Measurements from ENCODE around the gene FEM1C. TPM values are rescaled to one million over a fixed set of nuclear protein-coding genes. Genes with fewer than 3 reads are reported as not detected.

FEM1C gene
- total RNA-seq, 1 experiment from 2014 or later, result 10.4 TPM

GRCh38 chr5:115579216-115579615, 34.6 kb upstream of the FEM1C start:
- BruUV-seq (replicated peaks), result no TSS peak
- Histone ChIP-seq H3K9me3 (ENCODE audit: control insufficient read depth, insufficient read depth, low read depth, low read length) (no peaks in the 10 kb centered on the region), H3K4me1 (ENCODE audit: control insufficient read depth, insufficient read depth, low read length) (no peaks in the 10 kb centered on the region; the same call in 1 of the 2 replicates), H3K27me3 (ENCODE audit: control insufficient read depth, insufficient read depth, low read length) (no peaks in the 10 kb centered on the region), H3K4me3 (ENCODE audit: low read depth in 2 of 2, low read length in 2 of 2) (no peak overlapping the region), H3K27ac (ENCODE audit: low read length) (no peak overlapping the region), H3K36me3 (ENCODE audit: control insufficient read depth, insufficient read depth, low read length) (no peaks in the 10 kb centered on the region)
- no peak for ATAC-seq
- intact Hi-C loops (cut with micrococcal nuclease; ENCODE audit: unreplicated experiment), result no loop called here
- POLR2A ChIA-PET, result no interaction called here
- in situ Hi-C loops (cut with HindIII; ENCODE audit: low pct_unique_long_range_greater_than_20kb, low sequenced_read_pairs), result no loop called here
- no peak for DNase-seq (ENCODE audit: low read depth, low spot score)
- TF ChIP-seq TCF7L2 (IDR thresholded peaks at IDR 0.05; ENCODE audit: low read depth, low read length), result no peak
- no peak for TF ChIP-seq SIN3A (IDR thresholded peaks at IDR 0.05; ENCODE audit: borderline replicate concordance, insufficient read depth, low read depth, low read length)
- TF ChIP-seq, protein P1, sequence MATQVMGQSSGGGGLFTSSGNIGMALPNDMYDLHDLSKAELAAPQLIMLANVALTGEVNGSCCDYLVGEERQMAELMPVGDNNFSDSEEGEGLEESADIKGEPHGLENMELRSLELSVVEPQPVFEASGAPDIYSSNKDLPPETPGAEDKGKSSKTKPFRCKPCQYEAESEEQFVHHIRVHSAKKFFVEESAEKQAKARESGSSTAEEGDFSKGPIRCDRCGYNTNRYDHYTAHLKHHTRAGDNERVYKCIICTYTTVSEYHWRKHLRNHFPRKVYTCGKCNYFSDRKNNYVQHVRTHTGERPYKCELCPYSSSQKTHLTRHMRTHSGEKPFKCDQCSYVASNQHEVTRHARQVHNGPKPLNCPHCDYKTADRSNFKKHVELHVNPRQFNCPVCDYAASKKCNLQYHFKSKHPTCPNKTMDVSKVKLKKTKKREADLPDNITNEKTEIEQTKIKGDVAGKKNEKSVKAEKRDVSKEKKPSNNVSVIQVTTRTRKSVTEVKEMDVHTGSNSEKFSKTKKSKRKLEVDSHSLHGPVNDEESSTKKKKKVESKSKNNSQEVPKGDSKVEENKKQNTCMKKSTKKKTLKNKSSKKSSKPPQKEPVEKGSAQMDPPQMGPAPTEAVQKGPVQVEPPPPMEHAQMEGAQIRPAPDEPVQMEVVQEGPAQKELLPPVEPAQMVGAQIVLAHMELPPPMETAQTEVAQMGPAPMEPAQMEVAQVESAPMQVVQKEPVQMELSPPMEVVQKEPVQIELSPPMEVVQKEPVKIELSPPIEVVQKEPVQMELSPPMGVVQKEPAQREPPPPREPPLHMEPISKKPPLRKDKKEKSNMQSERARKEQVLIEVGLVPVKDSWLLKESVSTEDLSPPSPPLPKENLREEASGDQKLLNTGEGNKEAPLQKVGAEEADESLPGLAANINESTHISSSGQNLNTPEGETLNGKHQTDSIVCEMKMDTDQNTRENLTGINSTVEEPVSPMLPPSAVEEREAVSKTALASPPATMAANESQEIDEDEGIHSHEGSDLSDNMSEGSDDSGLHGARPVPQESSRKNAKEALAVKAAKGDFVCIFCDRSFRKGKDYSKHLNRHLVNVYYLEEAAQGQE (IDR thresholded peaks at IDR 0.05; ENCODE audit: insufficient read depth in 1 of 2, low read depth in 2 of 2, low read length in 1 of 2), result no peak
- TF ChIP-seq, protein P2, sequence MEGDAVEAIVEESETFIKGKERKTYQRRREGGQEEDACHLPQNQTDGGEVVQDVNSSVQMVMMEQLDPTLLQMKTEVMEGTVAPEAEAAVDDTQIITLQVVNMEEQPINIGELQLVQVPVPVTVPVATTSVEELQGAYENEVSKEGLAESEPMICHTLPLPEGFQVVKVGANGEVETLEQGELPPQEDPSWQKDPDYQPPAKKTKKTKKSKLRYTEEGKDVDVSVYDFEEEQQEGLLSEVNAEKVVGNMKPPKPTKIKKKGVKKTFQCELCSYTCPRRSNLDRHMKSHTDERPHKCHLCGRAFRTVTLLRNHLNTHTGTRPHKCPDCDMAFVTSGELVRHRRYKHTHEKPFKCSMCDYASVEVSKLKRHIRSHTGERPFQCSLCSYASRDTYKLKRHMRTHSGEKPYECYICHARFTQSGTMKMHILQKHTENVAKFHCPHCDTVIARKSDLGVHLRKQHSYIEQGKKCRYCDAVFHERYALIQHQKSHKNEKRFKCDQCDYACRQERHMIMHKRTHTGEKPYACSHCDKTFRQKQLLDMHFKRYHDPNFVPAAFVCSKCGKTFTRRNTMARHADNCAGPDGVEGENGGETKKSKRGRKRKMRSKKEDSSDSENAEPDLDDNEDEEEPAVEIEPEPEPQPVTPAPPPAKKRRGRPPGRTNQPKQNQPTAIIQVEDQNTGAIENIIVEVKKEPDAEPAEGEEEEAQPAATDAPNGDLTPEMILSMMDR (IDR thresholded peaks at IDR 0.05), result no peak
- no peak for TF ChIP-seq POLR2AphosphoS5 (IDR thresholded peaks at IDR 0.05; ENCODE audit: low read depth, low read length)
- CTCF ChIA-PET, result no interaction called here

DNA sequence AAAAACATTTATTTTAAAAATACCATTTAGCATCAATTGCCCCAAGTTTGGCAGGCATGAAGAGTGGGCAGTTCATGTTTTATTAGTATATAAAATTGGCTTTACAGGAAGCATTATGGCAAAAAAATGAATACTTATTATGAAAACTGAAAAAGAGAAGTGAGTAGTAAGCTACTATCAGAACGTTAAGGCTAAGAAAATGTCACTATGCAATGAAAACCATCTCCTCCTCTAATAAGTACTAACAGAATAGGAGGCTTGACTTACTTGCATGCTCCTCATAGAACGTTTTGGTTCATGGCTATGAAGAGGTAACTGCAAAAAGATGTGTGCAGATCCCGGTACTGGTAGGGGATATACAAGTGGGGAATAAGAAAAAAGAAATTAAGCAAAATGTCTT, 34.1 kb upstream of the FEM1C start:
- no peak overlapping the region for H3K27ac ChIP-seq (ENCODE audit: low read length)
- DNase-seq (ENCODE audit: low read depth, low spot score), result no peak
- no peaks in the 10 kb centered on the region for H3K9me3 ChIP-seq (ENCODE audit: control insufficient read depth, insufficient read depth, low read depth, low read length)
- H3K27me3 ChIP-seq (ENCODE audit: control insufficient read depth, insufficient read depth, low read length), result no peaks in the 10 kb centered on the region
- ChIA-PET POLR2A (no interaction called here), CTCF (no interaction called here)
- intact Hi-C loops (cut with micrococcal nuclease; ENCODE audit: unreplicated experiment), result no loop called here
- no TSS peak for BruUV-seq (replicated peaks)
- in situ Hi-C loops (cut with HindIII; ENCODE audit: low pct_unique_long_range_greater_than_20kb, low sequenced_read_pairs), result no loop called here
- ATAC-seq, result no peak
- no peak for TF ChIP-seq POLR2AphosphoS5 (IDR thresholded peaks at IDR 0.05; ENCODE audit: low read depth, low read length)
- TF ChIP-seq TCF7L2 (IDR thresholded peaks at IDR 0.05; ENCODE audit: low read depth, low read length), result no peak
- TF ChIP-seq, protein P1 (IDR thresholded peaks at IDR 0.05; ENCODE audit: insufficient read depth in 1 of 2, low read depth in 2 of 2, low read length in 1 of 2), result no peak
- no peak for TF ChIP-seq SIN3A (IDR thresholded peaks at IDR 0.05; ENCODE audit: borderline replicate concordance, insufficient read depth, low read depth, low read length)
- TF ChIP-seq, protein P2 (IDR thresholded peaks at IDR 0.05), result no peak
- no peak overlapping the region for H3K4me3 ChIP-seq (ENCODE audit: low read depth in 2 of 2, low read length in 2 of 2)
- no peaks in the 10 kb centered on the region; the same call in 1 of the 2 replicates for H3K4me1 ChIP-seq (ENCODE audit: control insufficient read depth, insufficient read depth, low read length)
- H3K36me3 ChIP-seq (ENCODE audit: control insufficient read depth, insufficient read depth, low read length), result no peaks in the 10 kb centered on the region

Data from Panc1 (cell line).